ENCODE results near the gene IQSEC1. TPM values are rescaled to one million over a fixed set of nuclear protein-coding genes. Genes with fewer than 3 reads are reported as not detected.

The IQSEC1 gene
- total and polyA plus RNA-seq, 2 experiments from 2014 or later, result 8.0 to 51.9 TPM

- Mint-ChIP-seq H3K27me3 (ENCODE audit: insufficient read depth, low read depth, poor library complexity) (peaks cover 5% of the 10 kb centered on the region), H3K36me3 (ENCODE audit: low read depth) (no peaks in the 10 kb centered on the region; the same call in 2 of the 3 replicates)
Measured at GRCh38 chr3:13045904-13046568, 27.2 kb downstream of the IQSEC1 start.

More at GRCh38 chr3:13045904-13046568, 27.2 kb downstream of the IQSEC1 start:
- no peak overlapping the region for H3K27ac Mint-ChIP-seq
- peaks cover 3% of the 10 kb centered on the region; the same call in 1 of the 2 replicates for H4K20me1 ChIP-seq (replicated peaks; ENCODE audit: insufficient read depth)
- DNase-seq (ENCODE audit: low spot score), result no peak
- H3K4me3 Mint-ChIP-seq, result no peak overlapping the region
- no peaks in the 10 kb centered on the region for H3K79me2 ChIP-seq (replicated peaks; ENCODE audit: insufficient read depth)
- H3K4me1 Mint-ChIP-seq, result peaks cover 21% of the 10 kb centered on the region
- no peaks in the 10 kb centered on the region for H3F3A ChIP-seq (replicated peaks; ENCODE audit: low read depth)
- TF ChIP-seq, protein P1, sequence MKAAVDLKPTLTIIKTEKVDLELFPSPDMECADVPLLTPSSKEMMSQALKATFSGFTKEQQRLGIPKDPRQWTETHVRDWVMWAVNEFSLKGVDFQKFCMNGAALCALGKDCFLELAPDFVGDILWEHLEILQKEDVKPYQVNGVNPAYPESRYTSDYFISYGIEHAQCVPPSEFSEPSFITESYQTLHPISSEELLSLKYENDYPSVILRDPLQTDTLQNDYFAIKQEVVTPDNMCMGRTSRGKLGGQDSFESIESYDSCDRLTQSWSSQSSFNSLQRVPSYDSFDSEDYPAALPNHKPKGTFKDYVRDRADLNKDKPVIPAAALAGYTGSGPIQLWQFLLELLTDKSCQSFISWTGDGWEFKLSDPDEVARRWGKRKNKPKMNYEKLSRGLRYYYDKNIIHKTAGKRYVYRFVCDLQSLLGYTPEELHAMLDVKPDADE (IDR thresholded peaks at IDR 0.05), result no peak
- TF ChIP-seq JUNB (IDR thresholded peaks at IDR 0.05; ENCODE audit: unreplicated experiment) (no peak), CREB1 (CRISPR knock-in tag; IDR thresholded peaks at IDR 0.05; ENCODE audit: low read depth) (no peak), STAT1 (IDR thresholded peaks at IDR 0.05; ENCODE audit: unreplicated experiment) (no peak), REST (IDR thresholded peaks at IDR 0.05; ENCODE audit: unreplicated experiment) (no peak)
- TF ChIP-seq, protein P2, sequence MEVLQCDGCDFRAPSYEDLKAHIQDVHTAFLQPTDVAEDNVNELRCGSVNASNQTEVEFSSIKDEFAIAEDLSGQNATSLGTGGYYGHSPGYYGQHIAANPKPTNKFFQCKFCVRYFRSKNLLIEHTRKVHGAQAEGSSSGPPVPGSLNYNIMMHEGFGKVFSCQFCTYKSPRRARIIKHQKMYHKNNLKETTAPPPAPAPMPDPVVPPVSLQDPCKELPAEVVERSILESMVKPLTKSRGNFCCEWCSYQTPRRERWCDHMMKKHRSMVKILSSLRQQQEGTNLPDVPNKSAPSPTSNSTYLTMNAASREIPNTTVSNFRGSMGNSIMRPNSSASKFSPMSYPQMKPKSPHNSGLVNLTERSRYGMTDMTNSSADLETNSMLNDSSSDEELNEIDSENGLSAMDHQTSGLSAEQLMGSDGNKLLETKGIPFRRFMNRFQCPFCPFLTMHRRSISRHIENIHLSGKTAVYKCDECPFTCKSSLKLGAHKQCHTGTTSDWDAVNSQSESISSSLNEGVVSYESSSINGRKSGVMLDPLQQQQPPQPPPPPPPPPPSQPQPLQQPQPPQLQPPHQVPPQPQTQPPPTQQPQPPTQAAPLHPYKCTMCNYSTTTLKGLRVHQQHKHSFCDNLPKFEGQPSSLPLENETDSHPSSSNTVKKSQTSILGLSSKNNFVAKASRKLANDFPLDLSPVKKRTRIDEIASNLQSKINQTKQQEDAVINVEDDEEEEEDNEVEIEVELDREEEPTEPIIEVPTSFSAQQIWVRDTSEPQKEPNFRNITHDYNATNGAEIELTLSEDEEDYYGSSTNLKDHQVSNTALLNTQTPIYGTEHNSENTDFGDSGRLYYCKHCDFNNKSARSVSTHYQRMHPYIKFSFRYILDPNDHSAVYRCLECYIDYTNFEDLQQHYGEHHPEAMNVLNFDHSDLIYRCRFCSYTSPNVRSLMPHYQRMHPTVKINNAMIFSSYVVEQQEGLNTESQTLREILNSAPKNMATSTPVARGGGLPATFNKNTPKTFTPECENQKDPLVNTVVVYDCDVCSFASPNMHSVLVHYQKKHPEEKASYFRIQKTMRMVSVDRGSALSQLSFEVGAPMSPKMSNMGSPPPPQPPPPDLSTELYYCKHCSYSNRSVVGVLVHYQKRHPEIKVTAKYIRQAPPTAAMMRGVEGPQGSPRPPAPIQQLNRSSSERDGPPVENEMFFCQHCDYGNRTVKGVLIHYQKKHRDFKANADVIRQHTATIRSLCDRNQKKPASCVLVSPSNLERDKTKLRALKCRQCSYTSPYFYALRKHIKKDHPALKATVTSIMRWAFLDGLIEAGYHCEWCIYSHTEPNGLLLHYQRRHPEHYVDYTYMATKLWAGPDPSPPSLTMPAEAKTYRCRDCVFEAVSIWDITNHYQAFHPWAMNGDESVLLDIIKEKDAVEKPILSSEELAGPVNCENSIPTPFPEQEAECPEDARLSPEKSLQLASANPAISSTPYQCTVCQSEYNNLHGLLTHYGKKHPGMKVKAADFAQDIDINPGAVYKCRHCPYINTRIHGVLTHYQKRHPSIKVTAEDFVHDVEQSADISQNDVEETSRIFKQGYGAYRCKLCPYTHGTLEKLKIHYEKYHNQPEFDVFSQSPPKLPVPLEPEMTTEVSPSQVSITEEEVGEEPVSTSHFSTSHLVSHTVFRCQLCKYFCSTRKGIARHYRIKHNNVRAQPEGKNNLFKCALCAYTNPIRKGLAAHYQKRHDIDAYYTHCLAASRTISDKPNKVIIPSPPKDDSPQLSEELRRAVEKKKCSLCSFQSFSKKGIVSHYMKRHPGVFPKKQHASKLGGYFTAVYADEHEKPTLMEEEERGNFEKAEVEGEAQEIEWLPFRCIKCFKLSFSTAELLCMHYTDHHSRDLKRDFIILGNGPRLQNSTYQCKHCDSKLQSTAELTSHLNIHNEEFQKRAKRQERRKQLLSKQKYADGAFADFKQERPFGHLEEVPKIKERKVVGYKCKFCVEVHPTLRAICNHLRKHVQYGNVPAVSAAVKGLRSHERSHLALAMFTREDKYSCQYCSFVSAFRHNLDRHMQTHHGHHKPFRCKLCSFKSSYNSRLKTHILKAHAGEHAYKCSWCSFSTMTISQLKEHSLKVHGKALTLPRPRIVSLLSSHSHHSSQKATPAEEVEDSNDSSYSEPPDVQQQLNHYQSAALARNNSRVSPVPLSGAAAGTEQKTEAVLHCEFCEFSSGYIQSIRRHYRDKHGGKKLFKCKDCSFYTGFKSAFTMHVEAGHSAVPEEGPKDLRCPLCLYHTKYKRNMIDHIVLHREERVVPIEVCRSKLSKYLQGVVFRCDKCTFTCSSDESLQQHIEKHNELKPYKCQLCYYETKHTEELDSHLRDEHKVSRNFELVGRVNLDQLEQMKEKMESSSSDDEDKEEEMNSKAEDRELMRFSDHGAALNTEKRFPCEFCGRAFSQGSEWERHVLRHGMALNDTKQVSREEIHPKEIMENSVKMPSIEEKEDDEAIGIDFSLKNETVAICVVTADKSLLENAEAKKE (CRISPR knock-in tag; IDR thresholded peaks at IDR 0.05), result no peak
- ATAC-seq, result no peak
- no peak overlapping the region for H3K27ac ChIP-seq (ENCODE audit: low read depth)
- H3K36me3 ChIP-seq (ENCODE audit: insufficient read depth), result no peaks in the 10 kb centered on the region
- no peaks in the 10 kb centered on the region; the same call in 2 of the 3 replicates for H3K9me3 Mint-ChIP-seq
- no peak overlapping the region for H3K4me3 ChIP-seq
- H3K9me2 ChIP-seq (ENCODE audit: insufficient read depth), result no peaks in the 10 kb centered on the region
- H3K27me3 ChIP-seq (ENCODE audit: insufficient read depth), result no peaks in the 10 kb centered on the region
- H2AFZ ChIP-seq, result no peak overlapping the region
- H3K4me1 ChIP-seq (ENCODE audit: insufficient read depth), result no peaks in the 10 kb centered on the region
- H3K4me2 ChIP-seq, result no peak overlapping the region
